HUES64 (cell line): ENCODE measurements around the gene PYGM. TPM values are rescaled to one million over a fixed set of nuclear protein-coding genes. Genes with fewer than 3 reads are reported as not detected.

ENCODE experiments used
- H3K27ac ChIP-seq: 2 replicates; pipeline ENCODE4 v1.7.0; 2013; ENCODE audit warnings: low read depth, low read length, inconsistent platforms
- H3K27me3 ChIP-seq: 2 replicates; pipeline ENCODE4 v1.6.1; 2013; ENCODE audit warnings: mild to moderate bottlenecking, low read length; ENCODE audit not compliant: insufficient read depth
- H3K36me3 ChIP-seq: 2 replicates; pipeline ENCODE4 v1.6.1; 2013; ENCODE audit warnings: mild to moderate bottlenecking, low read length; ENCODE audit not compliant: insufficient read depth
- H3K4me1 ChIP-seq: 2 replicates; pipeline ENCODE4 v1.6.1; 2013; ENCODE audit warnings: mild to moderate bottlenecking, low read length, moderate library complexity; ENCODE audit not compliant: insufficient read depth
- H3K4me3 ChIP-seq: 2 replicates; pipeline ENCODE4 v1.5.1; 2013; ENCODE audit warnings: mild to moderate bottlenecking, low read length, moderate library complexity
- H3K9ac ChIP-seq: 2 replicates; pipeline ENCODE4 v1.6.1; 2013; ENCODE audit warnings: mild to moderate bottlenecking, low read depth, low read length
- H3K9me3 ChIP-seq: 2 replicates; pipeline ENCODE4 v1.6.1; 2013; ENCODE audit warnings: low read depth, low read length; ENCODE audit not compliant: insufficient read depth
- WGBS: fragments of 150-250, 120-280 bp; methylation state at CpG from one replicate; pipeline ENCODE4 v1.1.7; 2013; ENCODE audit warnings: missing lambda C conversion rate; 5-methylcytosine and 5-hydroxymethylcytosine counted together
- polyA plus RNA-seq, 2 experiments: library from polyadenylated mRNA; stranded (reverse); fragments of 50-300 nt; gene quantifications; one replicate each; pipeline ENCODE4 v1.2.3, GENCODE V29; 2013

The PYGM gene
- 2.8 TPM for polyA plus RNA-seq (2013, experiment 1 of 2)
- 2.5 TPM for polyA plus RNA-seq (2013, experiment 2 of 2)

DNA sequence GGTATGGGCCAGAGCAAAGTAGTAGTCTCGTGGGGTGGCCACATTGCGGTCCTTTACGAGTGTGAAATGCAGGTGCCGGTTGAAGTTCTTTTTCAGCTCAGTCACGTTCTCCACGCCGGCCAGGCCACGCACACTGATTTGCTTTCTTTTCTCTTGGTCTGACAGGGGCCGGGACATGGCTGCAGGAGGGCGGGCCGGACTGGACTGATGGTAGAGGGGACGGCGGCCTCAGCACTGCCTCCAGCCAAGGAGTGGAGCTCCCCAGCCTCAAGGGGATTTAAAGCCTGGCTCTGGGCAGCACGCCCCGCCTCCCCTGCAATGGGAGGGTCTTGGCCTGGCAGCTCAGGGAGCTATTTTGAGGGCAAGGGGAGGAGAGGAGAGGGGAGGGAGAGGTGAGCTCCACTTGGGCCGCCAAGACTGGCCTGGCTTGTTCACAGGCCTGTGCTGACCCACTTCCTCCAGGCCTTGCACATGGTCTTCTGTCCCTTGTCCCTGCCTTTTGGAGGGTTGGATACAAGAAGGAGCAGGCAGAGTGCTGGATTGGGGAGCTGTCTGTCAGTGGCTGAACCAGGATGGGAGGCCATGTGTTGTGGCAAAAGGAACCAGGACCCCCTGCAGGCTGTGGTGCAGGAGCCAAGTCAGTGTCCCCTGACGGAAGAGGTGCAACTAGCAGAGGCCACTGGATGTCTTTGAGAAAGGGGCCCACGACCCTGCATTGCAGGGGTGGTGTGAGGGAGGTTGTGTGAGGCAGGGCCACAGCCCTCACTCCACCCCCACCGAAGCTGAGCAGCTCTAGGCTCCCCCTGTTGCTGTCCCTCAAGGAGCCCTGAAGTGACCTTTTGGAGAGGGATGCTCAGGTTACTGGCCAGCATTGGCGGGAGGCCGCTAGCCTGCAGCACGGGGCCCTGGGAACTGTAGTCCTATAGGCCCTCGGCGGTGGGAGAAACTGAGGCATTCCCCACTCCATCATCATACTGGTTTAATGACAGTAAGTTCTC is at the start of gene PYGM:
TSS of gene PYGM (minus strand) at position 253 of the 998 bp plus-strand sequence. CDS start at position 177, 76 bp downstream.
- no peaks in the 10 kb centered on the region for H3K9me3 ChIP-seq
- no peaks in the 10 kb centered on the region for H3K27me3 ChIP-seq
- H3K36me3 ChIP-seq = peaks cover 16% of the 10 kb centered on the region
- H3K9ac ChIP-seq = no peak within 1 kb of the TSS
- H3K27ac ChIP-seq = peak within 1 kb of the TSS; percentile 75
- 40% methylated on average over 24 of the region's 24 CpGs for WGBS
- H3K4me3 ChIP-seq = peak within 1 kb of the TSS; percentile 9; the same call in 1 of the 2 replicates
- H3K4me1 ChIP-seq = peaks cover 55% of the 10 kb centered on the region

DNA sequence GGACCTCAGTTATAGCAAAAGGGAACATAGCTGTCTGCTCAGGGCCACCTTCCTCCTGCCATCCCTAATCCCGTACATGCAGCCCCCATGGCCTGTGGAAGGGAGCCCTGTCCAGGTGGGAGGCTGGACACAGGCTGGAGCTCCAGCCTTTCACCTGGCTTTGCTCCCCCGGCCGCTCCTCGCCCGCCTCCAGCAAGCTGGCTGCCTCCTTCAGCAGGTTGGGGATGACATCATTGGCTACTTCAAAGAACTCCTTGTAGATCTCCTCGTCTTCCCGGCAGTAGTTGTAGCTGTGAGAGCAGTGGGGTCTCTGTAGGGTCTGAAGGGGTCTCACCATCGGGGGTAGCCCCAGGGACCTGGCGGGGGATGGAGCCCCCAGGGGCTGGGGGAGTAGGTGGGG is 45.7 kb upstream of the PYGM start:
- Histone ChIP-seq H3K36me3 (peaks cover 32% of the 10 kb centered on the region), H3K27me3 (no peaks in the 10 kb centered on the region), H3K9ac (no peak overlapping the region), H3K27ac (no peak overlapping the region), H3K4me3 (no peak overlapping the region), H3K4me1 (peaks cover 10% of the 10 kb centered on the region), H3K9me3 (no peaks in the 10 kb centered on the region)
- WGBS = 94% methylated on average over 9 of the region's 9 CpGs

DNA sequence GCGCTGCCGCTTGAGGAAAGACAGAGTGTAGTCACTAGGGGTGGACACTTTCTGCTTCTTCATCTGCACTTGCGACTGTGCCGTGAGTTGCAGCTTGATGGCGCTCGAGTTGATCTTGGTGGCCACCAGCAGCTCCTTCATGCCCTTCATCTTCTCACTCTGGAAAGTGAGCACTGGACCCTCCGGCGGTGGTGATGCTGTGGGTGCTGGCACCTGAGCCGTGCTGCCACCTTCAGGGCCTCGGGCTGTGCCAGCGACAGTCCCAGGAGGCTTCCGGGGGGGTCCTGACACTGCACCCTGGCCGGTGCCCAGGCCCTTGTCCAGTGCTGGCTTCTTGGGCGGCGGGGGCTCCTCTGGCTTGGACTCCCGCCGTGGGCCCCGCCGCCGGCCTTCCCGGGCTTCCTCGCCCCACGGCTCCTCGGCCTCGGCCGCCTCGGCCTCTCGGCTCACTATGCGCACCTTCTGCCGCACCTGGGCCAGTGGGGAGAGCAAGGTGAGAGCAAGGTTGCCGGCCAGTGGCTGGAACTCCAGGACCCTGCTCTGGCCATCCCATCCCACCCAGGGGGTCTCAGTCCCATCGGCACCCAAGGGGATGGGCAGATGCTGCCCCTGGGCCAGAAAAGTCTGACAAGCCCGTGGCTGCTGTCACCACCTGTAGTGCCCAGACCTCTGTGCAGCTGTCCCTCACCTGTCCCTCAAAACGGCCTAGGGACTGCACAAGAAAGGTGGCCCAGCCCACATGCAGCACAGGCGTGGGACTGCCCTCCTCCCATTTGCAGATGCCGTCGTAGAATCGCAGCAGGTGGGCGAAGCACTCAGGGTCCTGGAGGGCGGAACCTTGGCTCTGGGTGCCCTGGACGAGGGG is 44.8 kb upstream of the PYGM start:
- H3K36me3 ChIP-seq = peaks cover 32% of the 10 kb centered on the region
- peak overlapping the region; percentile 82; the same call in 1 of the 2 replicates for H3K27ac ChIP-seq

DNA sequence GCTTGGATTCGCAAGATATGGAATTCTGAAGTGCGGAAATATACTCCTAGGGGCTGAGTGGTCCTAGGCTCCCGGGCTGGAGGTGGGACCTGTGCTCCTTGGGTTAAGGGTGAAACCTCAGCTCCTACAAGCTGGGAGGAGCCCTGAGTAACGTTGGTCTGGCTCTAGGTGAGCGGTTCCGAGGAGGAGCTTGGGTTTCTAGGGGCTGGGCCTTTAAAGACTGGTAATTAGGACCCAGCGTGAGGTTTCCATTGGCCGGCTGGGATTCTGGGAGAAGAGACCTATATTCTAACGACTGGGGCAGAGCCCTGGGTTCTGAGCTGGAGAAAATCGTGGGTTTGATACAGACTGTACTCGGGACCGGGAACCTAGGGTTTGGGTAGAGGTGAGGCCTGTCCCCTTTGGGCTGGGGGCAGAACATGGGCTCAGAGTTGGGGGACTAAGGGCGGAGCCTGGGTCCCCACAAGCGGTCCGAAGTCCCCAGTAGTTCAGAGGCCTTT is 44.1 kb upstream of the PYGM start:
- Histone ChIP-seq H3K27ac (peak overlapping the region; percentile 82; the same call in 1 of the 2 replicates), H3K36me3 (peaks cover 32% of the 10 kb centered on the region), H3K9me3 (no peaks in the 10 kb centered on the region), H3K4me3 (peak overlapping the region; percentile 64), H3K4me1 (peaks cover 5% of the 10 kb centered on the region; the same call in 1 of the 2 replicates), H3K27me3 (no peaks in the 10 kb centered on the region), H3K9ac (0 out of 2 replicates have a peak overlapping the region, but pooled peaks have one; percentile 3)
- 42% methylated on average over 15 of the region's 15 CpGs for WGBS

More for the DNA sequence above, 44.8 kb upstream of the PYGM start:
- no peaks in the 10 kb centered on the region for H3K9me3 ChIP-seq
- no peaks in the 10 kb centered on the region for H3K27me3 ChIP-seq
- WGBS = 93% methylated on average over 41 of the region's 41 CpGs
- peak overlapping the region; percentile 64 for H3K4me3 ChIP-seq
- 0 out of 2 replicates have a peak overlapping the region, but pooled peaks have one; percentile 3 for H3K9ac ChIP-seq
- H3K4me1 ChIP-seq = peaks cover 9% of the 10 kb centered on the region

DNA sequence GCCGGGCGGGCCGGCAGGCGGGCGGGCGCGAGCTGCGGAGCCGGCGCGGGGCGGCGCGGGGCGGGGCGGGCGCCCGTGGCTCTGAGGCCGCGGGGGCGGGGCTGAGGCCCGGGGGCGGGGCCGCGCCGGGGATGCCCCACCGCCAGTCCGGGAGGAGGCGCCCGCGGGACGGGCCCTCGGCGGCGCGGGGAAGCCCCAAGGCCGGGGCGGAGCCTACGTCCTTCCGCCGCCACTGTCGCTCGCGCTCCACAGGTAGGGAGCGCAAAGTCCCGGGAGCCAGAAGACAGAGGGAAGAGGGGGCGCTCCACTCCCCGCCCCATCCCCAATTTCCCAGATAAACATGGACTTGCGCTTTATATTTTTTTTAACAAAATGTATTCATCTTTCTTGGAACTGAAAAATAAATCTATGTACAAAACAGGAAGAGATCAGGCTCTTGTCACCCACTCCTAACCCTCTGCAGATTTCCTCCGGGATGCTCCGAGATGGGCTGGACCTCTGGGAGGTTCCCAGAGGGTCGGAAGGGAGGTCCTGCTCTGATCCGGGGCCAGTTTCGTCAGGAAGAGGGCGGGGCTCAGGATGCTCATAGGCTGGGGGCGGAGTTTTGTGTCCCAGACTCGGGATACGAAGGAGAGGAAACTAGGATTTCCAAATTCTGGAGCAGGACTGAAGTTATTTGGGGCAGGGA is 43.5 kb upstream of the PYGM start, which contains the start of gene MAP4K2:
TSS of gene MAP4K2 (minus strand) at position 57 of the 688 bp plus-strand sequence. CDS start 65 bp downstream, outside the sequence.
- H3K9ac ChIP-seq = peak within 1 kb of the TSS; percentile 40
- peak within 1 kb of the TSS; percentile 82; the same call in 1 of the 2 replicates for H3K27ac ChIP-seq
- WGBS = under 1% methylated on average over 57 of the region's 58 CpGs
- H3K27me3 ChIP-seq = no peaks in the 10 kb centered on the region
- peaks cover 5% of the 10 kb centered on the region; the same call in 1 of the 2 replicates for H3K4me1 ChIP-seq
- H3K4me3 ChIP-seq = peak within 1 kb of the TSS; percentile 64
- H3K9me3 ChIP-seq = no peaks in the 10 kb centered on the region
- H3K36me3 ChIP-seq = peaks cover 32% of the 10 kb centered on the region

DNA sequence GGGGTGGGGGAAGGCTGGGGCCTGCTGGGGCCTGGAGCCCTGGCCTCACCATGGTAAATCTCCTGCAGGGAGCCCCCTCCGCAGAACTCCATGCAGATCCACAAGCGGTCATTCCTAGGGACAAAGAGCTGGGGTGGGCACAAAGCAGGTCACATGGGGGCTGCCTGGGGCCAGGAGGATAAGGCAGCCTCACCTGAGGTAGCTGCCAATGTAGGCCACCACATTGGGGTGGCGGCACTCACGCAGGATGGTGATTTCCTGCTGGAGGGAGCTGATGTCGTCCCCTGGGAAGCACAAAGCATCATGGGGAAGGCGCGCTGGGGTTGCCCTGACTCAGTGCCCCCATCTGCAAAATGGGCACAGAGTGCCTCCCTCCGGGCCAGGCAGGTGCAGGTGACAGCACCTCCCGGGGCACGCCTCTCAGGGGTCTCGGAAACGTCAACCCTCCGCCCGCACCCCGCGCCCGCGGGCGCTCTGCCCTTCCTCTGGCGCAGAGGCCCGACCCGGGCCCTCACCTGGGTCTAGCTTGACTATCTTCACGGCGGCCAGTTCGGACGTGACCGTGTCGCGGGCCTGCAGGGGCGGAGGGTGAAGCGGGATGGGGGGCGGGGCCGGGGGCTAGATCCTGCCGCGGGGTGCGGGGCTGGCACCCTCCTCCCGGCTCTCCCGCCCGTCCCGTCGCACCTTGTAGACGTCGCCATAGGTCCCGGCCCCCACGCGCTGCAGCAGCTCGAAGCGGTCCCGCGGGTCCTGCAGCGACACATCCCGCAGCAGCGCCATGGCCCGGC is 42.8 kb upstream of the PYGM start:
- Histone ChIP-seq H3K9me3 (no peaks in the 10 kb centered on the region), H3K4me1 (peaks cover 5% of the 10 kb centered on the region; the same call in 1 of the 2 replicates), H3K4me3 (peak overlapping the region; percentile 64), H3K27ac (no peak overlapping the region), H3K9ac (no peak overlapping the region), H3K36me3 (peaks cover 27% of the 10 kb centered on the region), H3K27me3 (no peaks in the 10 kb centered on the region)
- 8% methylated on average over 54 of the region's 54 CpGs for WGBS

DNA sequence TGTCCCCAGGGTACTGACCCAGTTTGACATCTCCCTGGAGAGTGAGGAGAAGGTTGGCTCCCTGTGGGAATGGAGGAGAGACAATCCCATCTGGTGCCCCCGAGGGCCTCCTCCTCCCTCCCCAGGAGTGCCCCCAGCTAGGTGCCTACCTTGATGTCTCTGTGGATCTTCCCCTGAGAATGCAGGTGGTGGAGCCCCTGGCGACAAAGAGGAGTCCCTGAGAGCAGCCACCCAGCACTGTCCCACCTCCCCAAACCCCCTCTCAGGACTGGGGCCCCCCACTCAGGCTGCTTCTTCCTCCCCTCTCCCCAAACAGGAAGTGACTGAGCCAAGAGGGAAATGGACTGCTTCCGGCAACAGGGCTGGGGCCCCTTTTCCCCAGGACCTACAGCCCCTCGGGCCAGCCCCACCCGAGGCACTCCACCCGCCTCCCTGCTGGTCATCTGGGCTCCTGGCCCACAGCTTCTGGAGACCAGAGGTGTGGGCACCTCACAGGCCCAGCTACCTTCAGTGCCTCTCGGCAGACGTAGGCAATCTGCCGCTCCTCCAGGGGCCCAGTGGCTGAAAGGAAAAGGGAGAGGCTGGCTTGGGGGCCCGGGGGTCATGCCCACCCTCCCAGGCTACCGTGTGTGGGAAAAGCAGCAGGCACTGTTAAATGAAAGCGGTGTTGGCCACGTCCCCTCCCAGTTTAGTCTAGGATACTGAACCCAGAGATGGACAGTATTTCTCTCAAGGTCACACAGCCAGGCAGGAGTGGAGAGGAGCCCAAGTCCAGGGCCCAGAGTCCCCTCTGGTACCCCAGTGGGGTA is 42.0 kb upstream of the PYGM start:
- peaks cover 5% of the 10 kb centered on the region; the same call in 1 of the 2 replicates for H3K4me1 ChIP-seq
- H3K4me3 ChIP-seq = no peak overlapping the region
- no peaks in the 10 kb centered on the region for H3K27me3 ChIP-seq
- 87% methylated on average over 13 of the region's 13 CpGs for WGBS
- H3K36me3 ChIP-seq = peaks cover 22% of the 10 kb centered on the region
- H3K27ac ChIP-seq = no peak overlapping the region
- H3K9ac ChIP-seq = no peak overlapping the region
- no peaks in the 10 kb centered on the region for H3K9me3 ChIP-seq

DNA sequence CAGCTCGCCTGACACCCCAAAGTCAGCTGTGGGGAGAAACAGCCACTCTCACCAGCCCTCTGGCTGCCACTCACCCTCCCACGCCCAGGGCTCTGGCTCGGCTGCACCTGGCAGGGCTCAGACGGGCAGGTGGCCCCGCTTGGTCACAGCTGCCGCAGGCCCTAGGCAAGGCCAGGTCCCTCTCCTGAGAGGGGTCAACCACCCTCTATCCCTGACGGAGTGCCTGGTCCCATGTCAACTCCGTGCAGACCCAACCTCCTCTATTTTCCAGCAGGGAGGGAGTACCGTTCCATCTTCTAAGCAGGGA is 41.3 kb upstream of the PYGM start:
- H3K4me1 ChIP-seq = peaks cover 5% of the 10 kb centered on the region; the same call in 1 of the 2 replicates
- H3K27me3 ChIP-seq = no peaks in the 10 kb centered on the region
- H3K4me3 ChIP-seq = no peak overlapping the region
- H3K36me3 ChIP-seq = peaks cover 16% of the 10 kb centered on the region; the same call in 1 of the 2 replicates
- no peak overlapping the region for H3K9ac ChIP-seq
- no peak overlapping the region for H3K27ac ChIP-seq
- 94% methylated on average over 9 of the region's 9 CpGs for WGBS
- no peaks in the 10 kb centered on the region for H3K9me3 ChIP-seq
